Endothelial cell of umbilical vein (primary cell): ENCODE data around the gene DKK3.

Experiments
- EZH2 ChIP-seq: IDR thresholded peaks from 2 replicates; pipeline ENCODE4 v1.6.1; 2012; ENCODE audit warnings: borderline replicate concordance, low read depth, mild to moderate bottlenecking, moderate library complexity, low read length, inconsistent platforms; ENCODE audit not compliant: severe bottlenecking
- JUN ChIP-seq: IDR thresholded peaks from 2 replicates; pipeline ENCODE4 v1.6.1; 2011; ENCODE audit warnings: borderline replicate concordance, low read depth; ENCODE audit not compliant: insufficient read length, insufficient read depth
- MYC ChIP-seq: IDR thresholded peaks from one replicate; pipeline ENCODE4 v1.6.1; 2011; ENCODE audit warnings: mild to moderate bottlenecking, low read depth, low read length
- POLR2A ChIP-seq: IDR thresholded peaks from 2 replicates; pipeline ENCODE4 v1.6.1; 2012; ENCODE audit warnings: low read depth, mild to moderate bottlenecking, control low read depth, low read length
- POLR2AphosphoS5 ChIP-seq: IDR thresholded peaks from 2 replicates; pipeline ENCODE4 v1.6.1; 2012; ENCODE audit warnings: low read depth, mild to moderate bottlenecking, control low read depth, low read length, moderate library complexity; ENCODE audit not compliant: insufficient read depth
- TF ChIP-seq, protein P1 (sequence below), 2 donors: IDR thresholded peaks; 1 replicate in 1 of 2; 2 replicates in 1 of 2; pipeline ENCODE4 v1.5.1; 2011; ENCODE audit warnings: low read length in 2 of 2, mild to moderate bottlenecking in 2 of 2, moderate library complexity in 2 of 2, control low read depth in 1 of 2, inconsistent platforms in 1 of 2, low read depth in 1 of 2; ENCODE audit not compliant: insufficient read depth in 1 of 2; ENCODE audit errors: extremely low read depth in 1 of 2
- TF ChIP-seq, protein P2 (sequence below): IDR thresholded peaks from 2 replicates; pipeline ENCODE4 v1.6.1; 2011; ENCODE audit not compliant: insufficient read depth, insufficient read length

DNA sequence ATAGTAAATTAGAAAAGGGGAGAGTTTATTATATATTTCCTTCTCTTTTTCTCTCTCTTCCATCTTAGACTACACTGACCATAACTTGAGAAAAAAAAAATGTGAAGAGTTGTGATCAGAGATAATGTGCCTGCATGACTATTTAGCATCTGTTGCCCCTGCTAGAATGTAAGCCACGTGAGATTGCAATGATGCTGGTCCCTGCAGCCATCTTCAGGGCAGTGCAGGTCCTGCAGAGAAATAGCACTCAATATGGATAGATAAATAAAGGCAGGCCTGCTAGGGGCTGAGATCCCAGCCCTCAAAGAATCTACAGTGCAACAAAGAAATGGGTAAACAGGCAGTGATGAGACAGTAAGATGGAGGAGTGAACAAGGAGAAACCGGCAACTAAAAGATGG is 7.8 kb upstream of the DKK3 start:
- TF ChIP-seq, protein P1, sequence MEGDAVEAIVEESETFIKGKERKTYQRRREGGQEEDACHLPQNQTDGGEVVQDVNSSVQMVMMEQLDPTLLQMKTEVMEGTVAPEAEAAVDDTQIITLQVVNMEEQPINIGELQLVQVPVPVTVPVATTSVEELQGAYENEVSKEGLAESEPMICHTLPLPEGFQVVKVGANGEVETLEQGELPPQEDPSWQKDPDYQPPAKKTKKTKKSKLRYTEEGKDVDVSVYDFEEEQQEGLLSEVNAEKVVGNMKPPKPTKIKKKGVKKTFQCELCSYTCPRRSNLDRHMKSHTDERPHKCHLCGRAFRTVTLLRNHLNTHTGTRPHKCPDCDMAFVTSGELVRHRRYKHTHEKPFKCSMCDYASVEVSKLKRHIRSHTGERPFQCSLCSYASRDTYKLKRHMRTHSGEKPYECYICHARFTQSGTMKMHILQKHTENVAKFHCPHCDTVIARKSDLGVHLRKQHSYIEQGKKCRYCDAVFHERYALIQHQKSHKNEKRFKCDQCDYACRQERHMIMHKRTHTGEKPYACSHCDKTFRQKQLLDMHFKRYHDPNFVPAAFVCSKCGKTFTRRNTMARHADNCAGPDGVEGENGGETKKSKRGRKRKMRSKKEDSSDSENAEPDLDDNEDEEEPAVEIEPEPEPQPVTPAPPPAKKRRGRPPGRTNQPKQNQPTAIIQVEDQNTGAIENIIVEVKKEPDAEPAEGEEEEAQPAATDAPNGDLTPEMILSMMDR (IDR thresholded peaks at IDR 0.05; ENCODE audit: extremely low read depth in 1 of 2, insufficient read depth in 1 of 2, low read depth in 1 of 2, low read length in 2 of 2), result no peak
- TF ChIP-seq POLR2A (no peak), POLR2AphosphoS5 (no peak), EZH2 (no peak), JUN (no peak), MYC (no peak)
- TF ChIP-seq, protein P2, sequence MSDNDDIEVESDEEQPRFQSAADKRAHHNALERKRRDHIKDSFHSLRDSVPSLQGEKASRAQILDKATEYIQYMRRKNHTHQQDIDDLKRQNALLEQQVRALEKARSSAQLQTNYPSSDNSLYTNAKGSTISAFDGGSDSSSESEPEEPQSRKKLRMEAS, result no peak
